GM19043 (cell line): ENCODE results near the gene ABCC5.
"Not testable (repeated sequence)": the region's sequence is repeated elsewhere in the genome, so short reads cannot be mapped to it uniquely, and the experiment has no call there.

Experiments
- ATAC-seq: cut with Tn5 transposase; IDR thresholded peaks from one replicate; pipeline ENCODE4 v1.9.1; 2021; ENCODE audit warnings: low read depth; ENCODE audit not compliant: unreplicated experiment

The ABCC5 gene

GRCh38 chr3:184016811-184017671 is 643 bp downstream of the ABCC5 start:
- ATAC-seq: peak; percentile 66

DNA sequence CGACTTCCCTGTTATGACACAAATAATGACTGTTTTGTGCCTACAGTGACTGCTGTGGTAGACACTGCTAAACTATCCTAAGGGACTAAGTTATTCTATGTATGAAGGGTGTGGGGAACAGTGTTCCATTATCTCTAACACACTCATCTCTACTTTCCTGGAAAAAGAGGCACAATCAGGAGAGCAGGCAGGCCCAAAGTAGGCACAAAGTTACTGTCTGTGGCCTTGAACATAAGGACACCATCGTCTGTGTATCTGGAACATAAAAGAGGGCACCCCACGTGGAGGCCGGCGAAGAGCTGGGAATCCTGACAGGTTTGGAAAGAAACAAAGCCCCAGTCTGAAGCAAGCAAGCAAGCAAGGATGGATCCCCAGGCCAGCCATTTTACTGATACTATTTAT is 1.5 kb downstream of the ABCC5 start:
- no peak for ATAC-seq

DNA sequence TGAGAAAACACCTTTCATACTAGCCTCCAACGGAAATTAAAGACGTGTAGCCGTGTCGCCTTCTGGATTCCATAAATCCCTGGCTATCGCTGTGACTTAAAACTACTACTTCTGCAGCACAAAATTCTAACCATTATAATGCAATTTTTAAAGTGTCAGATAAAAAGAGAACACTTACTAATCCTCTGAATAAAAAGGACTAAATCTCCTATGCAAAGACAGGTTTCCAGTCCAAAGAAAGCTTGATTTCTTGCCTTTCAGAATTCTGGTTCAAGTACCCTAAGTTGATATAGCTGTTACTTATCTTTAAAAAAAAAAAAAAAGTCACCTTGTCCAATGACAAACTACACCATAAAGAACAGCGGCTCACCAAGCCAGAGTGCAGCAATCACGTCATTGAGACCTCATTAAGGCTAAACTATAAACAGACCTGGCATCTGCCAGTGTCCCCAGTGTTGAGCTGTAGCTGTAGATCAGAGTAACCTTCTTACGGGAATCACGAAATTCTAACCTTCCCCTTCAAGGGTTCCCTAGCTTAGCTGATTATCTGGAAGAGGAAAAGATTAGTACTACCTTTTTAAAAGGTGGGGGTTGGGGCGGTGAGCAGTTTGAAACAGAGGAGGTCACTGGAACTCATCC is 2.2 kb downstream of the ABCC5 start:
- ATAC-seq: no peak

DNA sequence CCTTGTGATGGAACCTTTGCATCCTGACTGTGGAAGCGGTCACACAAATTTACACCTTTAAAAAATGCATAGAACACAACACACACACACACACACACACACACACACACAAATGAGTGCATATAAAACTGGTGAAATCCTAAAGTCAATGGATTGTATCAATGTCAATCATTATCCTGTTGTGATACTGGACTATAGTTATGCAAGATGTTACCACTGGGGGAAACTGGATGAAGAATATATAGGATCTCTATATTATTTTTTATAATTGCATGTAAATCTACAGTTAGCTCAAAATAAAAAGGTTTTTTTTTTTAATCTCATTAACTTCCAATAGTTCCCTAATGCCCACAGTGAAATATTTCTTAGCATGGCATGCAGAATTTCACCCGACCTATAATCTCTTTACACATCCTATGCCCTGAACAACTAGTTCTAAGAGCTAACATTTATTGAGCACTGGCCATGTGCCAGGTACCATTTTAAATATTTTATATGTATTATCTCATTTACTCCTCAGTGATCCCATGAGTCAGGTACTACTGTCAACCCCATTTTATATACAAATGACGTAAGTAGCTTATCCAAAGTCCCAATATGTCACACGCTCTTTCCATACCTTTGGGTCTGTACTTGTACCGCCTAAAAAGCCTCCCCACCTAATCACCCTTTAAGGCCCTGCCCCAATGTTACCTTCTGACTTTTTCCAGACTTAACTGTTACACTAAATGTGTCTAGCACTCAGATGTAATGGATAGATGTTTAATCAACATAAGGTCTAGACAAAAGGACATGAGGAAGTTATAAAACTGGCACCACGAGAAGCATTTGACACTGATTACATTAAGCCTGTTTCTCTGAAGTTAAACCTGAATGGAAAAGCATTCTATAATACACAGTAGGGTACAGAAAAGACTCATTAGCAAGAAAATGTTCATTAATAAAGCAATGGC is 5.5 kb downstream of the ABCC5 start:
- ATAC-seq: no peak

GRCh38 chr3:184011230-184011876 is 6.3 kb downstream of the ABCC5 start:
- no peak for ATAC-seq

DNA sequence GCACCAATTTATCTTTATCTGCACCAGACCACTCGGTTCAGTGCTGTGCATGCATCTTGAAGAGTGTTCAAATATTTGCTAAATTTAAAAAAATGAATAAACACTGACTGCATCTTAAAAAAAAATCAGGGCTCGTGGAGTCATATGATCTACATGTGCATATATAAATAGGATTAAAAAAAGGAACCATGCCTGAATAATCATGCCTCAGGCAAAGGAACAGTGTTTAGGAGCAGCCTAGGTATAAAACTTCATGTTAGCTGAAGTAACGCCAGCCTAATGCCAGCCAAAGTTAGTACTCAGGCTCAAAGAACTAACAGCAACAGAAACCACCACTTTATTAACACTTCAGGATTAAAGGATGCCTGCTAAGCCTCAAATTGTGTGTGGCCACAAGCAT is 9.5 kb downstream of the ABCC5 start:
- no peak for ATAC-seq

GRCh38 chr3:184007143-184007813 is 10.4 kb downstream of the ABCC5 start:
- ATAC-seq: not testable (repeated sequence)

GRCh38 chr3:184005941-184006507 is 11.7 kb downstream of the ABCC5 start:
- ATAC-seq: peak; percentile 73

- ATAC-seq: no peak
Measured at GRCh38 chr3:184004476-184004875, 13.2 kb downstream of the ABCC5 start.

DNA sequence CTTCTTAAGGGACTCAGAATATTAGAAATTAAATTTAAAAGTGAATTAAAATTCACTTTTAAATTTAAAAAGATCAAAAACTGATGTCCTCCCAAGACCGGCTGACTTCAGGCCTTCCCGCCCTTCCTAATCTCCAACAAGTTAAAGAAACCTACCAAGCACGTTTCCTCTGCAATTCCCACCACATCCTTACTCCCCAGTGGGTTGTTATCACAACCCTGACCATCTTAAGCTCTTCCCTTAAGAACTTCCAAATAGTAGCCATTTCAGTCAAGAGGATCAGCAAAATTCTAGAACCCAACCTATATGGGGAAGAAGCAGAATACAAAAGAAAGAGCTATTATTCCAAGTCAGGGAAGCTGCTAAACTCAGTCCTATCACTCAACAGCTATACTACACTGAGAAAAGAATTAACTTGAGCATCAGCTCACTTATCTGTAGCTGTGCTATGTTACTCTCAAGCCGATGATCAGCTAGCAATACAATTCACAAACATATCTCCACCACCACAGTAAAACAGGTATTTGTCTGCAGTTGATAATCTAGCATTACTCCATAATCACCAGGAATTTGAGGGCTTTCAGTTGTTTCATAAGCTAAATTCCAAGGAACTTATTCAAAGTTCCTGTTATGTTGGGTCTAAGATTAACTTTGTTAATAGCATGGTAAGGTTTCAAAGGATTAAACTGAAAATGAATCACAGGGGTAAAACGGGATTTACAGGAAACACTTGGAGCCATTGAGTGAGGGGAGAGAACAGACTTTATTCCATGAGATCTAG is 14.3 kb downstream of the ABCC5 start:
- ATAC-seq: no peak

GRCh38 chr3:184002469-184002868 is 15.2 kb downstream of the ABCC5 start:
- no peak for ATAC-seq

DNA sequence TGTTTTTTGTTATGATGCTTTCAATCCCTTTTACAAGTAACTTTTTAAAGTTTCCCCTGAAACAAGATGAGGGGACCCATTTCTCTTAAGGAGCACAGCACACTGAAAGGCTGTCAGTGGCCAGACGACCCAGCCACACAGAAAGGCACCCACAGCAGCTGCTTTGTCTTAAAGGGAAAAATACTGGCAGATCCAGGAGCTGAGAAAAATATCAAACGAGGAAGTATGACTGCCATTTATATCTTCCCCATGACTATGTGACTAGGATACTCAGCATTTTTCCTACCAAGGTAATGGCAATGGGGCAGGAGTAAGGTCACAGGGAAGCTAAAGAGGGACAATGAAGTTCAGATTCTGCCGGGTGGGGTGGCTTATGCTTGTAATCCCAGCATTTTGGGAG is 15.9 kb downstream of the ABCC5 start:
- no peak for ATAC-seq

DNA sequence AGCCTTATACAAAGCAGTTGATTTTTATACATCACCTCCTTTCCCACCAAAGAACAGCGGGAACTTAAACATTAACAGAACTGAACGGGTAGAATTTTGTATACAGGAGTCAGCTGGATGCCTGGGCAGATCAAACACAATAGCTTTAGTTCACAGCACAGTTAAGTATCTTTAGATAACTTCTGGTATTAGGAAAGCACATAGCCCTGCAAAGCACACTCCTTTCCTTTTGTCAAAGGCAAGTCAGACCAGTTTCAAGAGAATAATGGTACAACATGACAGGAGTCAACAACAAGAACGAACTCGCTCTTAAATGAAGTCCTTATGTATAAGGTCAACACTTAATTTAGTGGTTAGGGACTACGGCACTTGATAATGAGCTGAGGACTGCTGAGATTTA is 26.3 kb downstream of the ABCC5 start:
- ATAC-seq: no peak

GRCh38 chr3:183988216-183988790 is 29.4 kb downstream of the ABCC5 start:
- ATAC-seq: no peak

DNA sequence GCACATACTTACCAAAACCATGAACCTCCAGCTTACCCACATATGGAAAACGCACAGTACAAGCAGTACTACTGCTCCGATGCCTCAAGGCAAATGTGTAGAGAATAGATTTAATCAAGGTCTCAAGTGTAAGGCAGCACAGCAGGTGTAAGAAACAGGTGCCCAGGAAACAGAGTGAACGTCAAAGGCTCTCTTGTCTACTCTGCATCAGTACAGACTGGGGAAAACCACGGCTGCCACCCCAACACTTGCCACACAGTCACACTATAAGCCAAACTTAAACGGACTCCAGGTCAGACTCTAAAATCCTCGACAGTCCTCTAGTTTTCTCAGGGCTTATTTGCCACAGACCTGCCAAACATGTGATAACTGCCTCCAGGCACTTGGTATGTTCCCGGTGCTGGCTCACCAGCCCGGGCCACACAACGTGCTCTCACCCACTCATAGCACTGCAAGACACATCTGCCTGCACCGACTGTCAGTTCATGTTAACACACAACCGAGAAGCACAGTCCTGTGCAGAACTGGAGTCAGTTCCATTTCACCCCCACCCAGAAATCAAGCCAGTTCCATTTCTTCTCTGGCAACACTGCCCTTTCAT is 30.6 kb downstream of the ABCC5 start:
- ATAC-seq: no peak

DNA sequence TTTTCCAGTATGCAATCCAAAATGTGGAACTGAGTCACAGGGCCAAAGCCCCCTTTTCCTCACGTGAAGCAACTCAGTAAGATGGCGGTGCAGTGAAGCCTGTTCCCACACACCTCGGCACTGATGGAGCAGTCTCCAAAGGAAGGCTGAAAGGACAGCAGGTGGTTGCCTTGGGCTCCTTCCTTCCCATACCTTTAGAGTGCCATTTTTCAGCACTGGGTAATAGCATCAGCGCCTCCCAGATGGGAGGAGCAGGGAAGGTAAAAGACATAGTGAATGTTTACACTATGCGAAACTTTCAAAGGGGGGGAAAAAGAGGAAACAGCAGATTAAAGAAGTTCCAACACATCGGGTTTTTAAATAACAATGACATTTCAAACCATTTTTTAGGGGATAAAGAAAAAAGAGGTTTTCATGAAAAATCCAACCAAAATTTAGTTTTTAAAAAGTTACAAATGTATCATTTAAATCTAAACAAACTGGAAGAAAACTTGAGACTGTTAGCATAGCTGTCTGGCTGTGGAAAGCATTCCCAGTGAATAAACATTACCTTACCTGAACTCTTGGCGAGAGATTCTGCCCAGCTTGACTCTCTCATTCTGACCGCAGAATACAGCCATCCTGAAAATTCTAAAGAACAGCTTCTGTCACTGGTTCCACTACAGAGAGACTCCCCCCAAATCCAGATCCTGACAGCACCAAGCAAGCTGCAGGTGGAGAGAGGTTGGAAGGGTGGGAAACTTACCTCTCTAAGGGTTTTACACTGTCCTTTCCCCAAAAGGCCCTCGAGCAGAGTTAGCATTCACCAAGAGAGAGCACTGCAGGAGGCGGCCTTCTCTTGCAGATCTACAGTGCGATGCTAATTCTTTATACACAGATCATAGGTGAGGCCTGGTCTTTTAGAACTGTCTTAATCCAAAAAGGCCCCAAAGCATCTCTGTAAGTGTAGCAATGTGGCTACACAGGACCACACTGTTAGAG is 32.6 kb downstream of the ABCC5 start:
- ATAC-seq: no peak
